IPS-11a (cell line): ENCODE data around the gene R3HDM2.

Experiments used
- H3K4me3 ChIP-seq: one replicate; pipeline ENCODE4 v1.5.1; 2013; ENCODE audit warnings: low read depth, low read length, control low read depth

Gene R3HDM2

GRCh38 chr12:57242691-57243454 is 188.0 kb downstream of the R3HDM2 start:
- peak overlapping the region; percentile 37 for H3K4me3 ChIP-seq

GRCh38 chr12:57242329-57242690 is 188.5 kb downstream of the R3HDM2 start:
- H3K4me3 ChIP-seq = peak overlapping the region; percentile 27

GRCh38 chr12:57241402-57242310 is 189.2 kb downstream of the R3HDM2 start:
- peak overlapping the region; percentile 8 for H3K4me3 ChIP-seq

GRCh38 chr12:57240926-57241401 is 189.9 kb downstream of the R3HDM2 start:
- H3K4me3 ChIP-seq = no peak overlapping the region

- peak overlapping the region; percentile 54 for H3K4me3 ChIP-seq
Observed at GRCh38 chr12:57240066-57240921, 190.5 kb downstream of the R3HDM2 start.

GRCh38 chr12:57239587-57240065 is 191.2 kb downstream of the R3HDM2 start:
- H3K4me3 ChIP-seq = peak overlapping the region; percentile 54

- peak overlapping the region; percentile 54 for H3K4me3 ChIP-seq
Observed at GRCh38 chr12:57238854-57239554, 191.8 kb downstream of the R3HDM2 start.

- peak overlapping the region; percentile 50 for H3K4me3 ChIP-seq
Observed at GRCh38 chr12:57237932-57238853, 192.7 kb downstream of the R3HDM2 start.

GRCh38 chr12:57237596-57237931 is 193.3 kb downstream of the R3HDM2 start:
- no peak overlapping the region for H3K4me3 ChIP-seq

- H3K4me3 ChIP-seq = no peak overlapping the region
Observed at GRCh38 chr12:57236925-57237595, 193.8 kb downstream of the R3HDM2 start.

- H3K4me3 ChIP-seq = no peak overlapping the region
Observed at GRCh38 chr12:57236201-57236924, 194.5 kb downstream of the R3HDM2 start.

GRCh38 chr12:57235728-57236131 is 195.1 kb downstream of the R3HDM2 start:
- H3K4me3 ChIP-seq = no peak overlapping the region

GRCh38 chr12:57235017-57235727 is 195.7 kb downstream of the R3HDM2 start:
- no peak overlapping the region for H3K4me3 ChIP-seq

- no peak overlapping the region for H3K4me3 ChIP-seq
Observed at GRCh38 chr12:57234571-57235016, 196.2 kb downstream of the R3HDM2 start.

- no peak overlapping the region for H3K4me3 ChIP-seq
Observed at GRCh38 chr12:57234233-57234570, 196.6 kb downstream of the R3HDM2 start.

GRCh38 chr12:57233357-57234232 is 197.2 kb downstream of the R3HDM2 start:
- H3K4me3 ChIP-seq = no peak overlapping the region
